ENCODE data around the gene RNF115. TPM values are rescaled to one million over a fixed set of nuclear protein-coding genes. Genes with fewer than 3 reads are reported as not detected.

The RNF115 gene
- total and polyA plus RNA-seq, 3 donors from 2014 or later = 13.8 to 29.1 (median 24.4) TPM

DNA sequence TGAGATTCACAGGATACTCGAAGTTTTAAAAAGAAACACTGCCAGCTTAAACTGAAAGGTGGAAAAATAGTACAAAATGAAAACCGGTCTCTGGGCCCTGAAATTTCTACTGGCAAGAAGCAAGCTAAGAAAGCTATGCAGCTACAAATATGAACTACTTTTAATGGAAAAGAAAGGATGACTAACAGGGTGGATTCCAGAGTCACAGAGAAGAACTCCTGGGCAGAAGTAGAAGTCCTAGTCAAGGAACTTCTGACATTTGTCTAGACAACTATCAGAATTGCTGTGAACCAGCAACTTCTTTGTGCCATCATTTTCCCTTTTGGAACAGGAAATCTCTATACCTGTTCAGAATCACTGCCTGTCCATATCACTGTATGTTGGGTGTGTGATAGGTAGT lies 66.5 kb downstream of the RNF115 start:
- 80 to 86% methylated on average over 2 of the region's 2 CpGs for WGBS, 2 donors
- Histone ChIP-seq H3K4me3 (no peak overlapping the region), H3K36me3 (ENCODE audit: low read depth, missing control alignments) (no peaks in the 10 kb centered on the region), H3K27me3 (no peaks in the 10 kb centered on the region), H3K4me1 (no peaks in the 10 kb centered on the region), H3K27ac (no peak overlapping the region), H3K9me3 (no peaks in the 10 kb centered on the region)
- no peak for DNase-seq
- intact Hi-C loops (cut with DNase I; ENCODE audit: low total_unique reads) = no loop called here
- TF ChIP-seq POLR2A (IDR thresholded peaks at IDR 0.05) = no peak
- TF ChIP-seq, protein P1, sequence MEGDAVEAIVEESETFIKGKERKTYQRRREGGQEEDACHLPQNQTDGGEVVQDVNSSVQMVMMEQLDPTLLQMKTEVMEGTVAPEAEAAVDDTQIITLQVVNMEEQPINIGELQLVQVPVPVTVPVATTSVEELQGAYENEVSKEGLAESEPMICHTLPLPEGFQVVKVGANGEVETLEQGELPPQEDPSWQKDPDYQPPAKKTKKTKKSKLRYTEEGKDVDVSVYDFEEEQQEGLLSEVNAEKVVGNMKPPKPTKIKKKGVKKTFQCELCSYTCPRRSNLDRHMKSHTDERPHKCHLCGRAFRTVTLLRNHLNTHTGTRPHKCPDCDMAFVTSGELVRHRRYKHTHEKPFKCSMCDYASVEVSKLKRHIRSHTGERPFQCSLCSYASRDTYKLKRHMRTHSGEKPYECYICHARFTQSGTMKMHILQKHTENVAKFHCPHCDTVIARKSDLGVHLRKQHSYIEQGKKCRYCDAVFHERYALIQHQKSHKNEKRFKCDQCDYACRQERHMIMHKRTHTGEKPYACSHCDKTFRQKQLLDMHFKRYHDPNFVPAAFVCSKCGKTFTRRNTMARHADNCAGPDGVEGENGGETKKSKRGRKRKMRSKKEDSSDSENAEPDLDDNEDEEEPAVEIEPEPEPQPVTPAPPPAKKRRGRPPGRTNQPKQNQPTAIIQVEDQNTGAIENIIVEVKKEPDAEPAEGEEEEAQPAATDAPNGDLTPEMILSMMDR (IDR thresholded peaks at IDR 0.05) = no peak

DNA sequence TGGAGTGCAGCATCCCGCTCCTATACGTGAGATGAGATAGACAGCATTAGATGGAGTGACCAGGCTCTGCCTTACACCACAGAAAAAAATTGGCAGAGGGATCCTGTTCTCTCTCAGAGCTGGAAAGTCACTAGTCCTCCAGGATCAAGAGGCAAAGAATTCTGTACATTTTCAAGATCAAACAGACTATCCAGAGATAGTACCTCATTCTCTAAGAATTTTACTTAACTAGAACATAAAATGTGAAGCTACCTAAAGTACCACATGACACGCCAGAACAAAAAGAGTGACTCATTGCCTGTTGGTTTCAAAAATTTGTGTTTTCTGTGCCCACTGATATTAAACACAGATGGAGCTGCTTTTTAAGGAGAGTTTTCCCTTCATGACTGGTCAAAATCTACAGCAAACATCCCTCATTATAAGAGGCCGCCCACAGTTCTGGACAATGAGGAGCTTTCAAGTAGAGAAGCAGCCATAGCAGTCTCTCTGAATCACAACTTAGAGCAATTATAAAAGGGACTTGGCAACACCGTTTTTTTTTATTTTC lies 72.3 kb downstream of the RNF115 start:
- Histone ChIP-seq H3K27ac (peak overlapping the region in 1 of 2 donors; percentile 30), H3K4me1 (no peaks in the 10 kb centered on the region), H3K4me3 (no peak overlapping the region), H3K36me3 (ENCODE audit: low read depth, missing control alignments) (no peaks in the 10 kb centered on the region), H3K9me3 (no peaks in the 10 kb centered on the region), H3K27me3 (no peaks in the 10 kb centered on the region)
- DNase-seq = no peak
- 84 to 87% methylated on average over 5 of the region's 5 CpGs for WGBS, 2 donors
- TF ChIP-seq, protein P1 (IDR thresholded peaks at IDR 0.05) = no peak
- no peak for TF ChIP-seq POLR2A (IDR thresholded peaks at IDR 0.05)
- intact Hi-C loops (cut with DNase I; ENCODE audit: low total_unique reads) = no loop called here

DNA sequence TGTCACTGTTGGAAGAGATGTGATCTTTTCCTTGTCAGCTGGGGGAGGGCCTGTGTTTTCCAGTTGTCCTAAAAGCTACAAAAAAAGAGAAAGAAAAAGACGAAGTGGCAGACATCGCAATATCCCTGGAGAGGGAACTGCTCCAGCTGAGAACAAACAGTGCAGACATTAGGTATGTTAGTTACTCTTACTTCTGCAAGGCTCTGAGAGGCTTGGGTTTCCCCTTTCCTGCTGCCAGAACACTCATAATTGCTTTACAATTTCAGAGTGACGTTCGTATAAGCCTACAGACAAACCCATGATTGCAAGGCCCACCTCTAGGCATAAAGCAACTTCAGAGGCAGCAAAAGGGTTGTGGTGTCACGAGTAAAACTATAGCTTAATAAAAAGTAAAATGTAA lies 73.5 kb downstream of the RNF115 start:
- no peaks in the 10 kb centered on the region for H3K9me3 ChIP-seq
- H3K4me3 ChIP-seq = no peak overlapping the region
- 85 to 89% methylated on average over 5 of the region's 5 CpGs for WGBS, 2 donors
- H3K4me1 ChIP-seq = no peaks in the 10 kb centered on the region
- H3K36me3 ChIP-seq (ENCODE audit: low read depth, missing control alignments) = no peaks in the 10 kb centered on the region
- DNase-seq = no peak
- no peaks in the 10 kb centered on the region for H3K27me3 ChIP-seq
- H3K27ac ChIP-seq = no peak overlapping the region
- TF ChIP-seq, protein P1 (IDR thresholded peaks at IDR 0.05) = no peak
- no peak for TF ChIP-seq POLR2A (IDR thresholded peaks at IDR 0.05)
- intact Hi-C loops (cut with DNase I; ENCODE audit: low total_unique reads) = no loop called here

DNA sequence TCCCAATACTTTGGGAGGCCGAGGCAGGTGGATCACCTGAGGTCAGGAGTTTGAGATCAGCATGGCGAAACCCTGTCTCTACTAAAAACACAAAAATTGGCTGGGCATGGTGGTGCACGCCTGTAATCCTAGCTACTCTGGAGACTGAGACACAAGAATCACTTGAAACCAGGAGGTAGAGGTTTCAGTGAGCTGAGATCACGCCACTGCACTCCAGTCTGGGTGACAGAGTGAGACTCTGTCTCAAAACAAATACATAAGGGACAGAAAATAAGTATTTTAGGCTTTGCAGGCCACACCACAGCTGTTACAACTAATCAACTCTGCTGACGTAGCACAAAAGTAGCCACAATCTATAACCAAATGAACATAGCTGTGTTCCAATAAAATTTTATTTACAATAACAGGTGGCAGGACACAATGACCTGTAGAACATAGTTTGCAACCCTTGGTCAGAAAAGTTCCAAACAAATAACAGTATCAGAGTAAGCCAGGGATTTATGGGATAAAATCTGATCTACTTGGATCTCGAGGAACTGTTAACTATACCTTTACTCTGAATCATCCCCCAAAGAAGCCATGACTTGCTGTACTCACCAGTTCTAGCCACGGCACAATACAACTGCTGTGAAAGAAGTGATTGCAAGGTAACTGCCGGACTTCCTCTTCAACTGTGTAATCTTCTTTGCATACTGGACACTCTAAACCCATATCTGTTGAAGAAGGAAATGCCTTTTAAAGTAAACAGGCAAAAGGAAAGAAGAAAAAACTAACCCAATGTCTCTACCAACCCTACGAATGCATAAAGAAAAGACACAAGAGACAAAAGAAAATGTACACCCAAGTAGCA lies 76.3 kb downstream of the RNF115 start:
- Histone ChIP-seq H3K36me3 (ENCODE audit: low read depth, missing control alignments) (no peaks in the 10 kb centered on the region), H3K27me3 (no peaks in the 10 kb centered on the region), H3K27ac (no peak overlapping the region), H3K4me1 (no peaks in the 10 kb centered on the region), H3K4me3 (no peak overlapping the region), H3K9me3 (no peaks in the 10 kb centered on the region)
- intact Hi-C loops (cut with DNase I; ENCODE audit: low total_unique reads) = no loop called here
- no peak for DNase-seq
- WGBS, 2 donors = 95 to 96% methylated on average over 9 of the region's 9 CpGs
- TF ChIP-seq, protein P1 (IDR thresholded peaks at IDR 0.05) = no peak
- no peak for TF ChIP-seq POLR2A (IDR thresholded peaks at IDR 0.05)
